Ectodermal cell (in vitro differentiated cells): Measurements from ENCODE around the gene OR4Q2.

Source experiments
- H3K27ac ChIP-seq: 2 replicates; pipeline ENCODE4 v1.7.0; 2013; ENCODE audit warnings: mild to moderate bottlenecking, low read depth, low read length; ENCODE audit not compliant: insufficient read depth, poor library complexity, severe bottlenecking
- H3K27me3 ChIP-seq: 2 replicates; pipeline ENCODE4 v1.7.0; 2013; ENCODE audit warnings: mild to moderate bottlenecking, low read length; ENCODE audit not compliant: insufficient read depth, control insufficient read depth, poor library complexity, severe bottlenecking
- H3K36me3 ChIP-seq: one replicate; pipeline ENCODE4 v1.7.0; 2013; ENCODE audit warnings: low read length; ENCODE audit not compliant: control insufficient read depth, insufficient read depth
- H3K4me1 ChIP-seq: one replicate; pipeline ENCODE4 v1.7.0; 2013; ENCODE audit warnings: low read length; ENCODE audit not compliant: control insufficient read depth, insufficient read depth
- H3K4me3 ChIP-seq: 2 replicates; pipeline ENCODE4 v1.7.0; 2013; ENCODE audit warnings: low read depth, low read length, control low read depth; ENCODE audit not compliant: insufficient read depth
- H3K9me3 ChIP-seq: 2 replicates; pipeline ENCODE4 v1.7.0; 2013; ENCODE audit warnings: mild to moderate bottlenecking, low read length, moderate library complexity; ENCODE audit not compliant: control insufficient read depth
- WGBS, 2 experiments: methylation state at CpG; one replicate each; pipeline ENCODE4 v1.1.7; 2013; ENCODE audit warnings: missing lambda C conversion rate in 2 of 2; 5-methylcytosine and 5-hydroxymethylcytosine counted together

Gene OR4Q2

DNA sequence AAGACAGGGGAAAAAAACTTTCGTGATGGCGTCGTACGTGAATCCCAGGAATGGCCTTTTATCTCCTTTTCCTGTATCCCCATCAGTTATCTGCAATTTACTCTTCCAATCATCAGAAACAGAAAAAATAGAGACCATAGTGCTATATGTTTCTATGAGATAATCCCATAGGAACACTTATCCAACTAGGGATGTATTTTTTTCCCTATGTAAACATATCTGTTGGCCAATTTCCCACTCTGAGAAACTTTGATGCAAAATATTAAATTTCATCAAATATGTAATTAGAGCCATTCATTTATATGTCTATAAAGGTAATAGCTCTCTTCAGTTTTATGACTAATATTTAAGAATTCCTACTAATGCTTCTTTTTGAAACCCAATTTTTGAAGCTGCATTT lies 34.0 kb downstream of the OR4Q2 start, which contains the start of gene OR4K13:
Gene OR4K13 (minus strand): TSS at position 101 of the 400 bp plus-strand sequence. CDS start 1,280 bp downstream, outside the sequence.
- no peaks in the 10 kb centered on the region for H3K4me1 ChIP-seq
- H3K27ac ChIP-seq: no peak within 1 kb of the TSS
- H3K9me3 ChIP-seq: peaks cover 20% of the 10 kb centered on the region
- no peaks in the 10 kb centered on the region for H3K36me3 ChIP-seq
- no peaks in the 10 kb centered on the region for H3K27me3 ChIP-seq
- no peak within 1 kb of the TSS for H3K4me3 ChIP-seq
- WGBS, 2 experiments: 80 to 98% methylated on average over 3 to 4 of the region's 4 CpGs

DNA sequence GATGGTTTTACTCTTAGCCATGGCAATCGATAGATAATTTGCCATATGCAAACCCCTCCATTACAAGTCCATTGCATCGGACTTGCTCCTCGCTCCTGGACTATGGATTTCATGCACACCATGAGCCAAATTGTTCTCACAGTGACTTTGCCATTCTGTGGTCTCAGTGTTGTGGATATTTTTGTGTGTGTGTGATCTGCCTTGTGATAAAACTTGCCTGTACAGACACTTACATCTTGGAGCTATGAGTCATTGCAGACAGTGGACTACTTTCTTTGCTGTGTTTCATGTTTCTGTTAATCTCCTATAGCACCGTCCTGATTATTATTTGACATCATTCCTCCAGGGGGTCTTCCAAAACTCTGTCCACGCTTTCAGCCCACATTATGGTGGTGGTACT lies 42.3 kb downstream of the OR4Q2 start:
- WGBS, 2 experiments: 65 to 68% methylated on average over 5 of the region's 5 CpGs
- peaks cover 13% of the 10 kb centered on the region for H3K9me3 ChIP-seq
- no peak overlapping the region for H3K4me3 ChIP-seq
- no peak overlapping the region for H3K27ac ChIP-seq
- no peaks in the 10 kb centered on the region for H3K27me3 ChIP-seq
- no peaks in the 10 kb centered on the region for H3K36me3 ChIP-seq
- no peaks in the 10 kb centered on the region for H3K4me1 ChIP-seq

DNA sequence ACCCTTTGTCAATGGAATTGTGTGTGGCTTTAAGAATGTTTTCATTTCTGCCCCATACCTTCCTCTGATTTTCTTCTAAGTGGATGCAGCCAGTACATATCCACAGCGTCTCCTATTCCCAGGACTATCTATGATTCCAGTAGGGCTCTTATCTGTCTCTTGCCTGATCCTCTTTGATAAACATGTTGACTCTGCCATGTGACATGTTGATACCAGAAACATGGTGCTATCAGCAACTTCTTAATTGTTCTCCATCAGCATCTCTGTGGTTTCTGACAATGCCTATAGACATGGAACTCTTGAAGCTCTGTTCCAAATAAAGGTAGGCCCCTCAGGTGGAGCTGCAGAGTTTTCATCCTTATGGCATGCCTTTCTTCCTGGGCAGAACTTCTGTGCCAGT lies 46.2 kb downstream of the OR4Q2 start:
- H3K27me3 ChIP-seq: no peaks in the 10 kb centered on the region
- H3K4me3 ChIP-seq: no peak overlapping the region
- H3K4me1 ChIP-seq: no peaks in the 10 kb centered on the region
- peaks cover 17% of the 10 kb centered on the region for H3K9me3 ChIP-seq
- 39 to 44% methylated on average over 1 of the region's 1 CpG for WGBS, 2 experiments
- no peak overlapping the region for H3K27ac ChIP-seq
- no peaks in the 10 kb centered on the region for H3K36me3 ChIP-seq
